ENCODE data around the gene PRXL2B.
"Not testable (repeated sequence)": the region's sequence is repeated elsewhere in the genome, so short reads cannot be mapped to it uniquely, and the experiment has no call there.

PRXL2B gene

GRCh38 chr1:2564006-2564814 lies 22.4 kb upstream of the PRXL2B start:
- in situ Hi-C loops (cut with HindIII; ENCODE audit: low sequenced_read_pairs): no loop called here

- in situ Hi-C loops (cut with HindIII; ENCODE audit: low sequenced_read_pairs): no loop called here
Observed at GRCh38 chr1:2564815-2565374, 21.7 kb upstream of the PRXL2B start.

- in situ Hi-C loops (cut with HindIII; ENCODE audit: low sequenced_read_pairs): no loop called here
Observed at GRCh38 chr1:2566101-2567045, 20.2 kb upstream of the PRXL2B start.

GRCh38 chr1:2567083-2567679 lies 19.4 kb upstream of the PRXL2B start:
- in situ Hi-C loops (cut with HindIII; ENCODE audit: low sequenced_read_pairs): no loop called here

GRCh38 chr1:2568187-2568816 lies 18.3 kb upstream of the PRXL2B start:
- in situ Hi-C loops (cut with HindIII; ENCODE audit: low sequenced_read_pairs): not testable (repeated sequence)

- in situ Hi-C loops (cut with HindIII; ENCODE audit: low sequenced_read_pairs): no loop called here
Observed at GRCh38 chr1:2569060-2569459, 17.5 kb upstream of the PRXL2B start.

- in situ Hi-C loops (cut with HindIII; ENCODE audit: low sequenced_read_pairs): not testable (repeated sequence)
Observed at GRCh38 chr1:2569703-2570102, 16.9 kb upstream of the PRXL2B start.

- in situ Hi-C loops (cut with HindIII; ENCODE audit: low sequenced_read_pairs): no loop called here
Observed at GRCh38 chr1:2570332-2570731, 16.2 kb upstream of the PRXL2B start.

GRCh38 chr1:2571348-2571747 lies 15.2 kb upstream of the PRXL2B start:
- in situ Hi-C loops (cut with HindIII; ENCODE audit: low sequenced_read_pairs): no loop called here

GRCh38 chr1:2573250-2573920 lies 13.2 kb upstream of the PRXL2B start:
- in situ Hi-C loops (cut with HindIII; ENCODE audit: low sequenced_read_pairs): no loop called here

GRCh38 chr1:2574350-2574749 lies 12.2 kb upstream of the PRXL2B start:
- in situ Hi-C loops (cut with HindIII; ENCODE audit: low sequenced_read_pairs): no loop called here

- in situ Hi-C loops (cut with HindIII; ENCODE audit: low sequenced_read_pairs): no loop called here
Observed at GRCh38 chr1:2575801-2576663, 10.5 kb upstream of the PRXL2B start.

- in situ Hi-C loops (cut with HindIII; ENCODE audit: low sequenced_read_pairs): not testable (repeated sequence)
Observed at GRCh38 chr1:2577565-2578075, 9.0 kb upstream of the PRXL2B start.

- in situ Hi-C loops (cut with HindIII; ENCODE audit: low sequenced_read_pairs): no loop called here
Observed at GRCh38 chr1:2578758-2579118, 7.8 kb upstream of the PRXL2B start.

GRCh38 chr1:2580691-2581090 lies 5.9 kb upstream of the PRXL2B start:
- in situ Hi-C loops (cut with HindIII; ENCODE audit: low sequenced_read_pairs): no loop called here

GRCh38 chr1:2582391-2582790 lies 4.2 kb upstream of the PRXL2B start:
- in situ Hi-C loops (cut with HindIII; ENCODE audit: low sequenced_read_pairs): no loop called here

GRCh38 chr1:2583331-2583791 lies 3.2 kb upstream of the PRXL2B start:
- in situ Hi-C loops (cut with HindIII; ENCODE audit: low sequenced_read_pairs): no loop called here

- in situ Hi-C loops (cut with HindIII; ENCODE audit: low sequenced_read_pairs): no loop called here
Observed at GRCh38 chr1:2583871-2584351, 2.7 kb upstream of the PRXL2B start.
